GM18951 (cell line): Measurements from ENCODE around the gene PPM1J.

Experiments
- POLR2A ChIP-seq: IDR thresholded peaks from 4 replicates; pipeline ENCODE4 v1.6.1; 2011; ENCODE audit warnings: mild to moderate bottlenecking; ENCODE audit not compliant: insufficient read length, insufficient read depth; ENCODE audit errors: extremely low read depth
- in situ Hi-C: fragments of 300-500 bp; cut with MboI; formaldehyde crosslinking; loops from one replicate; pipeline ENCODE4 v1.12.0; 2022; ENCODE audit warnings: low sequenced_read_pairs, mixed read lengths, inconsistent platforms; ENCODE audit not compliant: unreplicated experiment

PPM1J gene, protein sequence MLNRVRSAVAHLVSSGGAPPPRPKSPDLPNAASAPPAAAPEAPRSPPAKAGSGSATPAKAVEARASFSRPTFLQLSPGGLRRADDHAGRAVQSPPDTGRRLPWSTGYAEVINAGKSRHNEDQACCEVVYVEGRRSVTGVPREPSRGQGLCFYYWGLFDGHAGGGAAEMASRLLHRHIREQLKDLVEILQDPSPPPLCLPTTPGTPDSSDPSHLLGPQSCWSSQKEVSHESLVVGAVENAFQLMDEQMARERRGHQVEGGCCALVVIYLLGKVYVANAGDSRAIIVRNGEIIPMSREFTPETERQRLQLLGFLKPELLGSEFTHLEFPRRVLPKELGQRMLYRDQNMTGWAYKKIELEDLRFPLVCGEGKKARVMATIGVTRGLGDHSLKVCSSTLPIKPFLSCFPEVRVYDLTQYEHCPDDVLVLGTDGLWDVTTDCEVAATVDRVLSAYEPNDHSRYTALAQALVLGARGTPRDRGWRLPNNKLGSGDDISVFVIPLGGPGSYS

DNA sequence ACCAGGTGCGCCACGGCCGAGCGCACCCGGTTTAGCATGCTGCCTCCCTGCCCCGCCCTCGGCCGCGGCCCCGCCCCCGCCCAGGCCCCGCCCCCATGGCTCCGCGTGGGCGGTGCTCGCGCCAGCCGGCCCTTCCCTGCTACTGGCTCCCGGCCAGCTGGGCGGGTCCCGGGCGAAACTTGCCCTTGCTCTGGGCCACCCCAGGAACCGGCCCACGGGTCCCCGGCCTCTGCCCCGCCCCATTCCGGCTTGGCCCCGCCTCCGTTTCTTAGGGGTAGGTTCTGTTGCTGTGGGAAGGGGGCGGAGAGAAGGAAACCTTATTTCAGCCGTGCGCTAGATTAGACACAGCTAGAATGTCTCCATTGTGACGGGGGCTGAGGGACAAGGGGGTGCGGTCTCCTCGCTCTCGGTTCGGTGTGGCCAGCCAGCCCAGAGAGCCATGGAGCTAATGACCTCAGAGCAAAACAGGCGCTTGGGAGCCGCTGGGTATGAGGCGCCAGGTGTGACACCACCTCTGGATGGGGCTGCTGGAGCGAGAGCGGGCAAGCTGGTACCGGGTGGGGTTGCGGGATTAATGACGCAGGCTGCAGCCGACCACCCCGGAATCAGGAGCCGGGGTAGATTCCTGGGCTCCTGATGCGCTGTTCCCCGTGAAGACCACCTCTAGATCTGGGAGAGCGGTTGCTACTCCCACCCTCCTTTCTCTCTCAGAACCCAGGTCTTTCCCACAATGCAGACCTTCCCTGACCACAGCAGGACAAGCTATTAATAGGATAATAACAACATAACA is at the start of gene PPM1J:
PPM1J (minus strand) TSS at position 69 of the 790 bp plus-strand sequence; CDS start at position 38, 31 bp downstream.
- in situ Hi-C loops, result loop anchor here (5.0 to 25.0 kb wide), 2 partner anchors 92 to 322 kb away; no protein-coding TSS in a partner anchor
- TF ChIP-seq POLR2A, result no peak

GRCh38 chr1:112762541-112763500 is 47.7 kb upstream of the PPM1J start:
- in situ Hi-C loops, result no loop called here
- no peak for TF ChIP-seq POLR2A

DNA sequence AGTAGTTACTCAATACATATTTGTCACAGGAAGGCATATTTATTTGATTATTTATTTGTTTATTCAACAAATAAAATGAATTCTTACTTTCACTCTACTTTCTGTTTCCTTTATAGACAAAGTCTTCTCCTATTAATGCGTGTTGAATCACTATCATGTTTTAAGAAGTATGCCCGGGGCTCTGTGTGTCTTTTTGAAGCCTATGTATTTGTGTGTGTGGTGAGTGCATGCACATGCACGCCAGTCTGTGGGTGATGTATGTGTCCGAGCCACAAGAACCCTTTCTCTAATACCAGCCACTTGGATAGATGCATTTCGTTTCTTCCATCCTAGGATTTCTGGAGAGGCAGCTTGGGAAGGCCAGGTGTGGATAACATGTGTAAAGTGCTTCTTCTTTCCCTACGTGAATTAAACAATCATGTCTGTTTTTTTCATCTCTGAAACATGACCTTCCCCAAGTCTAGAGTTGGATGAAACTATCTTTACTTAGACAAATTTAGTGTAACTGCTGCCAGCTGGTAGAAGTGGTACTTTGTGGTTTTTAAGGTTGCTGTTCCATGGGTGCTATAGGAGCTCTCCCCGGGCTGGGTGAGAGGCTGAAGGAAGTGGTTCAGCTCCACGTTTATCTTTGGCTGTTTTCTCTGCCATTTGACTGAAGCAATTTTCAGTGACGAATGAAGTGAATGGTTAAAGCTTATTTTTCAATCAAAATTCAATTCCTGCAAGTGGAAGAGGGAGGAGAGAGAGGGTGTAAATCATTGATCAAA is 46.8 kb upstream of the PPM1J start:
- in situ Hi-C loops, result no loop called here
- no peak for TF ChIP-seq POLR2A

GRCh38 chr1:112759228-112759627 is 44.1 kb upstream of the PPM1J start:
- in situ Hi-C loops, result no loop called here
- no peak for TF ChIP-seq POLR2A

DNA sequence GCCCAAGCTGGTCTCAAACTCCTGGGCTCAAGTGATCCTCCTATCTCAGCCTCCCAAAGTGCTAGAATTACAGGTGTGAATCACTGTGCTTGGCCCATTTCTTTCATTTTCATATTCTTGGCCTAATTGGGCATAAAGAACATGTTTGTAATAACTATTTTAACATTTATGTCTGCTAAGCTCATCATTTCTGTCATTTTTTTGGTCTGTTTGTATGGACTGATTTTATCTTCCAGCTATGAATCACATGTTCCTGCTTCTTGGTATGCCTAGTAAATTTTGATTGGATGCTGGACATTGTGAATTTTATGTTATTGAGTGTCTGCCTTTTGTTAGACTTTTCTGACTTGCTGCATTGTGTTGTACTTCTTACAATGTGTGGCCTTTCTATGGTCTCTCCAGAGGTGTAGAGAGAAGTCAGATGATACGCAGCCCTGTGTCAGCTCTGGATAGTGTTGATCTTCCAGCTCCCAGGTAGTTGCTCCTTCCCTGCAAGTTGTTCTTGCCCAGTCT is 39.0 kb upstream of the PPM1J start:
- in situ Hi-C loops, result no loop called here

DNA sequence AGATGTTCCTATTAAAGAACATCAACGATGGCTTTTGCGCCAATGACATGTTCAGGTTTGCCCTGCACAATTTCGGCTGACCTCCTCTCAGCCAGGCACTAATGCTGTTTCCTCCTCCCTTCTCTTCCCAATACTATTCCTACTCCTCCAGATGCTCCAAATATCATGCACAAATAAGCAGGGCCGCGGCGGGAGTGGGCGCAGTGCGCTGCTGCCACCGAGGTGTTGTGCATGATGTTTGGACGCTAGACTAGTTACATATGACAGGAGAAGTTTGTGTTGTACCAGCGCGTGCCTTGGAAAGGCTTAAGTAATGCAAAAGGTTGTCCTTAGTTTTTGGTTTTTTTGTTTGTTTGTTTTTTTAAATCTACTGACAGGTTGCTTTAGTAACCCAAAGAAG is 33.3 kb upstream of the PPM1J start:
- no peak for TF ChIP-seq POLR2A
- in situ Hi-C loops, result no loop called here

More for the DNA sequence above, 39.0 kb upstream of the PPM1J start:
- no peak for TF ChIP-seq POLR2A

- in situ Hi-C loops, result no loop called here
- TF ChIP-seq POLR2A, result no peak
These were observed 29.0 kb upstream of the PPM1J start for GRCh38 chr1:112744009-112744578.

DNA sequence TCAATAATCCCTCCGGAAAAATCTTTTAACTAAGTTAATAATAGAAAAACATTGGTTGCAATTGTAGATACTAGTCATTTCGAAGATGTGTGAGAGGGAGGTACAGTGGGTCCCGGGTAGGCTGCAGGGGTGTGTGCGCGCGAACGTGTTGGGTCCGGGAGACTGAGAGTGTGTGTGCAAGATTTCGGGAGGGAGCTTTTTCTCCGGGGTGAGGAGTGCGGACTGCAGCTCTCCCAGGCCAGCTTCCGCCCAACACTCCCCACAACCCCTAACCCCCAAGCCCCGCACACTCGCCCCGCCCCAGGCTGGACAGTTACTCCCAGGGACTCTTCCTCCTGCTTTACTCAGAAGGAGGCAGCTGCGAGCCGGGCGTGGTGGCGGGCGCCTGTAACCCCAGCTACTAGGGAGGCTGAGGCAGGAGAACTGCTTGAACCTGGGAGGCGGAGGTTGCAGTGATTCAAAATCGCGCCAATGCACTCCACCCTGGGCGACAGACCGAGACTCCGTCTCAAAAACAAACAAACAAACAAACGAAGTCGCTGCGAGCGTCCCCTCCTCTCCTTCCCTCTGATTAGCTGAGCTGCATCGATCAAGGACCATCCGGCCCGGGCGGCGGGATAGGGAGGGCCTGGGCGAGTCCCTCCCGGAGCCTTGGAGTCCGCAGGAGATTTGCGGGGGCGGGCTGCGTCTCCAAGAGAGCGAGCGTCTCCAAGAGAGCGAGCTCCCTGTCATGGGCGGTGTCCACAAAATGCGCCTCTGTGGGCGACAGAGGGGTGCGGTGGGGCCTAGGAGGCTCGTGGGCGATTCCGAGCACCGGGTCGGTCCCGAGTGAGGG is 28.3 kb upstream of the PPM1J start:
- no peak for TF ChIP-seq POLR2A
- in situ Hi-C loops, result no loop called here

GRCh38 chr1:112737573-112737972 is 22.4 kb upstream of the PPM1J start:
- in situ Hi-C loops, result no loop called here
- no peak for TF ChIP-seq POLR2A

DNA sequence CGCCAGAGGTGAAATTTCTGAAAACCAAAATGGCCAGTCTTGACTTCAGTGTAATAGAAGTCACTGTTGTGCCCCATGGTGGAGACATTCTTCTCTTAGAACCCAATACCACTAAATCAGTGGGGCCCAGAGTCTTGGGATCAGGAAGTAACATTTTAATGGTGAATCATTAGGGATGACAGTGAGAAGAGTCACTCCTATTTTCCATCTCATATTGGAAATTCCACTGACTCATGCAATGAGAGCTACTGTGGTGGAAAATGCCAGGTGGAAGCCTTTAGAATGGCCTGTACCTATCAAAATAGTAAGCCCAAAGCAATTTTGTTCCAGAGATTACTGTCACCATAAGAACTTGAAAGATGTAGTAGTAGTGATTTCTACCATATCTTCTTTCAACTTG is 20.6 kb upstream of the PPM1J start:
- no peak for TF ChIP-seq POLR2A
- in situ Hi-C loops, result no loop called here

DNA sequence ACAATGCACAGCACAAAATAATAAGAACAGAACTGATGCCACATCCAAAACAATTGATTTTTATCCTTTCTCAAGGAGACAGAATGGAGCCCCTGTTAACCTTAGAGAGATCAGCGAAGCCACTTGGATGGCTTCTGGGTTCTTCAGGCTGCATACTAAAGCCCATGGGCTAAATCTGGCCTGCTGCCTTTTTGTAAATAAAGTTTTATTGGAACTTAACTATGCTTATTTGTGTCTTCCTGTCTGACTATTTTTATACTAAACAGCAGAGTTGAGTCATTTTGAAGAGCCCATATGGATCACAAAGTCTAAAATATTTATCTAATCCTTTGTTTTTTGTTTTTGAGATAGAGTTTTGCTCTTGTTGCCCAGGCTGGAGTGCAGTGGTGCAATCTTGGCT is 16.3 kb upstream of the PPM1J start:
- in situ Hi-C loops, result no loop called here

More for the DNA sequence above, 16.3 kb upstream of the PPM1J start:
- no peak for TF ChIP-seq POLR2A
